Esophagus muscularis mucosa (tissue), 4 donors: Measurements from ENCODE around the gene GABARAPL2. TPM values are rescaled to one million over a fixed set of nuclear protein-coding genes. Genes with fewer than 3 reads are reported as not detected.
A peak's percentile ranks its signal among the peaks of the same experiment; 100 is the strongest.

ENCODE experiments used
- DNase-seq: peaks from one replicate; pipeline ENCODE4 v3.0.0-alpha.2; 2017; ENCODE audit errors: extremely low spot score
- H3K27ac ChIP-seq, 4 donors: fragments of 200-600 bp; sonication (generic); replicated peaks in 1 of 4; 1 replicate in 3 of 4; 2 replicates in 1 of 4; pipeline ENCODE4 v1.5.1; 2016 to 2019; ENCODE audit warnings: mild to moderate bottlenecking in 1 of 4
- H3K27me3 ChIP-seq, 4 donors: fragments of 200-600 bp; sonication (generic); one replicate each; pipeline versions ENCODE4 v1.5.1 to v1.6.0; 2016 to 2019
- H3K36me3 ChIP-seq, 4 donors: fragments of 200-600 bp; sonication (generic); one replicate each; pipeline ENCODE4 v1.5.1; 2016 to 2019
- H3K4me1 ChIP-seq, 4 donors: fragments of 200-600 bp; sonication (generic); one replicate each; pipeline ENCODE4 v1.5.1; 2016 to 2019
- H3K4me3 ChIP-seq, 4 donors: fragments of 200-600 bp; sonication (generic); 1 replicate in 2 of 4; 2 replicates in 2 of 4; pipeline ENCODE4 v1.5.1; 2016 to 2019; ENCODE audit warnings: mild to moderate bottlenecking in 4 of 4, moderate library complexity in 1 of 4
- H3K9me3 ChIP-seq, 4 donors: fragments of 200-600 bp; sonication (generic); 1 replicate in 3 of 4; 2 replicates in 1 of 4; pipeline ENCODE4 v1.5.1; 2016 to 2019
- EP300 ChIP-seq: sonication (generic); formaldehyde crosslinking; IDR thresholded peaks from one replicate; pipeline ENCODE4 v1.6.1; 2017; ENCODE audit warnings: antibody characterized with exemption
- POLR2A ChIP-seq: fragments of 450-650 bp; IDR thresholded peaks from one replicate; pipeline ENCODE4 v1.6.1; 2017; ENCODE audit warnings: antibody characterized with exemption, moderate library complexity, mild to moderate bottlenecking, low read depth
- POLR2AphosphoS5 ChIP-seq, 2 donors: sonication (generic); formaldehyde crosslinking; IDR thresholded peaks; one replicate each; pipeline ENCODE4 v1.6.1; 2017; ENCODE audit warnings: antibody characterized with exemption in 2 of 2
- WGBS: methylation state at CpG from one replicate; pipeline ENCODE4 v1.1.5; 2018; 5-methylcytosine and 5-hydroxymethylcytosine counted together
- intact Hi-C: fragments of 100-400 bp; cut with DNase I; formaldehyde crosslinking; loops from one replicate; pipeline ENCODE4 v1.15.1; 2023
- total RNA-seq, 4 donors: library from RNA; depleted of rRNA; stranded (reverse); fragments of >200 nt; gene quantifications; one replicate each; pipeline versions ENCODE4 v1.1.0 to v1.2.1, GENCODE V29; 2016
- TF ChIP-seq, protein P1 (sequence below), 3 experiments: fragments of 200-600 bp in 2 of 3; fragments of 450-650 bp in 1 of 3; sonication (generic) in 2 of 3; IDR thresholded peaks; one replicate each; pipeline ENCODE4 v1.5.1; 2017 to 2019; ENCODE audit warnings: antibody characterized with exemption in 3 of 3, mild to moderate bottlenecking in 2 of 3, moderate library complexity in 1 of 3

The GABARAPL2 gene, protein sequence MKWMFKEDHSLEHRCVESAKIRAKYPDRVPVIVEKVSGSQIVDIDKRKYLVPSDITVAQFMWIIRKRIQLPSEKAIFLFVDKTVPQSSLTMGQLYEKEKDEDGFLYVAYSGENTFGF
- total RNA-seq: 100 to 1,000 TPM in 2 of 4 donors, 10 to 100 TPM in 2; 84.5 to 114 (median 101) TPM

DNA sequence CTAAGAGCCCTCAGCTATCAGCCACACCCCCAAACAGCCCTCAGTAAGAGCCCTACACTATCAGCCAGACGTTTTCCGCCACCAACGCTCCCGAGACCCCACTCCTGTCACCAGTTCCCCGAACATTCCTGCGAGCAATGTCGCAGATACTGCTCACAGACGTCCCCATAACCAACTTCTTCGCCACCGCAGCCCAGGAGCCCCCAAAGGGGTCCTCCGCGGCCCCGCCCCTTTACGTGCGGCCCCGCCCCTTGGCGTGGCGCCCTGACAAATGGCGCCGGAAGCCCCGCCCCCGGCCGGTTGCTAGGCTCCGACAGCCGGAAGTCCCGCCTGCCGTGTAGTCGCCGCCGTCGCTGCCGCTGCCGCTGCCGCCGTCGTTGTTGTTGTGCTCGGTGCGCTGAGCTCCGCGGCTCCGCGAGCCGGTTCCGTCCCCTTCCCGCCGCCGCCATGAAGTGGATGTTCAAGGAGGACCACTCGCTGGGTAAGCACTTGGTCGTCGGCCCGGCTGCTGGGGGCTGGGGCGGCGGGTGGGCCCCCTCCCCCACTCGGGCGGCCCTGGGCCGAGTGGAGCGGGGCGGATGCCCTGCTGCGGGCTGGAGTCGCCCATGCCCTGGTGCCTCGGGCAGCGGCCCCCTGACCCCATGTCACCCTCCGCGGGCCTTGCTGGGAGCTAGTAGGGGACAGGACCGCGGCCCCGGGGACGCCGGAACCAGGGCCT, at the start of gene GABARAPL2:
TSS of gene GABARAPL2 (plus strand) at position 340 of the 718 bp plus-strand sequence. CDS start at position 448, 108 bp downstream.
- Histone ChIP-seq H3K27me3 (no peaks in the 10 kb centered on the region), H3K36me3 (peaks cover 25 to 40% (median 34%) of the 10 kb centered on the region in 4 donors), H3K9me3 (no peaks in the 10 kb centered on the region), H3K4me3 (peak within 1 kb of the TSS; percentile 71 to 100 (median 92)), H3K4me1 (peaks cover 46 to 59% (median 54%) of the 10 kb centered on the region in 4 donors), H3K27ac (peak within 1 kb of the TSS; percentile 73 to 82 (median 74))
- TF ChIP-seq, protein P1, sequence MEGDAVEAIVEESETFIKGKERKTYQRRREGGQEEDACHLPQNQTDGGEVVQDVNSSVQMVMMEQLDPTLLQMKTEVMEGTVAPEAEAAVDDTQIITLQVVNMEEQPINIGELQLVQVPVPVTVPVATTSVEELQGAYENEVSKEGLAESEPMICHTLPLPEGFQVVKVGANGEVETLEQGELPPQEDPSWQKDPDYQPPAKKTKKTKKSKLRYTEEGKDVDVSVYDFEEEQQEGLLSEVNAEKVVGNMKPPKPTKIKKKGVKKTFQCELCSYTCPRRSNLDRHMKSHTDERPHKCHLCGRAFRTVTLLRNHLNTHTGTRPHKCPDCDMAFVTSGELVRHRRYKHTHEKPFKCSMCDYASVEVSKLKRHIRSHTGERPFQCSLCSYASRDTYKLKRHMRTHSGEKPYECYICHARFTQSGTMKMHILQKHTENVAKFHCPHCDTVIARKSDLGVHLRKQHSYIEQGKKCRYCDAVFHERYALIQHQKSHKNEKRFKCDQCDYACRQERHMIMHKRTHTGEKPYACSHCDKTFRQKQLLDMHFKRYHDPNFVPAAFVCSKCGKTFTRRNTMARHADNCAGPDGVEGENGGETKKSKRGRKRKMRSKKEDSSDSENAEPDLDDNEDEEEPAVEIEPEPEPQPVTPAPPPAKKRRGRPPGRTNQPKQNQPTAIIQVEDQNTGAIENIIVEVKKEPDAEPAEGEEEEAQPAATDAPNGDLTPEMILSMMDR (IDR thresholded peaks at IDR 0.05): peak in 1 of 3 experiments; percentile 20
- TF ChIP-seq POLR2A: peak; percentile 46
- peak; percentile 90 to 95 for TF ChIP-seq POLR2AphosphoS5 (IDR thresholded peaks at IDR 0.05)
- no peak for TF ChIP-seq EP300
- intact Hi-C loops: loop anchor here (5.0 kb wide), 1 partner anchor 49 kb away; no protein-coding TSS in a partner anchor
- DNase-seq: no peak
- 1% methylated on average over 7 of the region's 69 CpGs for WGBS

DNA sequence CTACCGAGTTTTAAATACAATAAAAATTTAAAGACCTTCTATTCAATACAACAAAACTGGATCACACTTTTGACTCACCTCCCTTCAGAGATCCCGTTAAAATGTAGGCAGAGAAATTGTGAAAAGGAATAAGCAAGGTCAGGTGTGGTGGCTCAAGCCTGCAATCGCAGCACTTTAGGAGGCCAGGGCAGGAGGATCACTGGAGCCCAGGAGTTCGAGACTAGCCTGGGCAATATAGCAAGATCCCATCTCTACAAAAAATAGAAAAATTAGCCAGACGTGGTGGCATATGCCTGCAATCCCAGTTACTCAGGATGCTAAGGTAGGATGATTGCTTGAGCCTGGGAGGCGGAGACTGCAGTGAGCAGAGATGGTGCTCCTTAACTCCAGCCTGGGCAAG, 47.0 kb upstream of the GABARAPL2 start:
- Histone ChIP-seq H3K4me1 (peaks cover 4 to 15% (median 12%) of the 10 kb centered on the region in 4 donors), H3K9me3 (no peaks in the 10 kb centered on the region), H3K27ac (no peak overlapping the region), H3K27me3 (no peaks in the 10 kb centered on the region), H3K4me3 (no peak overlapping the region), H3K36me3 (no peaks in the 10 kb centered on the region)
- DNase-seq: no peak
- 96% methylated on average over 6 of the region's 6 CpGs for WGBS
- intact Hi-C loops: loop anchor here (5.0 kb wide), 1 partner anchor 48 kb away; the partner anchor contains the start of gene GABARAPL2
- no peak for TF ChIP-seq POLR2A
- TF ChIP-seq POLR2AphosphoS5 (IDR thresholded peaks at IDR 0.05): no peak
- no peak for TF ChIP-seq EP300
- TF ChIP-seq, protein P1 (IDR thresholded peaks at IDR 0.05): no peak

- TF ChIP-seq POLR2AphosphoS5 (IDR thresholded peaks at IDR 0.05): no peak
- no peak for TF ChIP-seq POLR2A
- no peak for TF ChIP-seq EP300
- TF ChIP-seq, protein P1 (IDR thresholded peaks at IDR 0.05): no peak
- no peak for DNase-seq
- intact Hi-C loops: loop anchor here (10.0 kb wide), 1 partner anchor 341 kb away; no protein-coding TSS in a partner anchor
Observed at GRCh38 chr16:75526032-75526790, 40.0 kb upstream of the GABARAPL2 start.

DNA sequence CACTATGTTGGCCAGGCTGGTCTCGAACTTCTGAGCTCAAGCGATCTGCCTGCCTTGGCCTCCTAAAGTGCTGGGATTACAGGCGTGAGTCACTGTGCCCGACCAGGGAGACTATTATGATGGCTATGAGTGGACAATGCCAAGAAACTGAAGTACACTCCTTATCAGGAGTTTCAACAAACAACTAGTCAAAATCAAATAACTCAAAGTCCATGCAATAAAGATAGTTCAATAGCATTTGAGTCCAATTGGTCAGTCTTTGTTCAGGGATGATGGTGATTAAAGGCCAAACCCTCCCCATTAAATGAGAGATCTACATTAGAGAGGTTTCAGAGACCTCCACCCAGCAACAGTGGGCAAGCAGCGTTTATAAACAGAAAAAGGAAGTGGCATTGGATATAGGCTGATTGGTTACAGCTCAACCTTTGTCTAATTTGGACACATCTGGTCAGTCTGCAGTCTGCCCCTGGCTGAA, 38.3 kb upstream of the GABARAPL2 start:
- H3K4me1 ChIP-seq: no peaks in the 10 kb centered on the region
- H3K36me3 ChIP-seq: no peaks in the 10 kb centered on the region
- TF ChIP-seq, protein P1 (IDR thresholded peaks at IDR 0.05): no peak
- TF ChIP-seq POLR2A (no peak), EP300 (no peak), POLR2AphosphoS5 (IDR thresholded peaks at IDR 0.05) (no peak)
- no peak for DNase-seq
- no peak overlapping the region for H3K4me3 ChIP-seq
- H3K9me3 ChIP-seq: no peaks in the 10 kb centered on the region
- intact Hi-C loops: loop anchor here (10.0 kb wide), 1 partner anchor 343 kb away; no protein-coding TSS in a partner anchor
- 88% methylated on average over 5 of the region's 5 CpGs for WGBS
- H3K27me3 ChIP-seq: no peaks in the 10 kb centered on the region
- H3K27ac ChIP-seq: no peak overlapping the region

More at GRCh38 chr16:75526032-75526790, 40.0 kb upstream of the GABARAPL2 start:
- Histone ChIP-seq H3K4me1 (no peaks in the 10 kb centered on the region), H3K4me3 (no peak overlapping the region), H3K9me3 (no peaks in the 10 kb centered on the region), H3K27me3 (no peaks in the 10 kb centered on the region), H3K27ac (no peak overlapping the region), H3K36me3 (no peaks in the 10 kb centered on the region)
- WGBS: 72% methylated on average over 5 of the region's 5 CpGs
